Measurements from ENCODE around the gene TTBK2.
"Not testable (repeated sequence)": the region's sequence is repeated elsewhere in the genome, so short reads cannot be mapped to it uniquely, and the experiment has no call there.

TTBK2 gene

DNA sequence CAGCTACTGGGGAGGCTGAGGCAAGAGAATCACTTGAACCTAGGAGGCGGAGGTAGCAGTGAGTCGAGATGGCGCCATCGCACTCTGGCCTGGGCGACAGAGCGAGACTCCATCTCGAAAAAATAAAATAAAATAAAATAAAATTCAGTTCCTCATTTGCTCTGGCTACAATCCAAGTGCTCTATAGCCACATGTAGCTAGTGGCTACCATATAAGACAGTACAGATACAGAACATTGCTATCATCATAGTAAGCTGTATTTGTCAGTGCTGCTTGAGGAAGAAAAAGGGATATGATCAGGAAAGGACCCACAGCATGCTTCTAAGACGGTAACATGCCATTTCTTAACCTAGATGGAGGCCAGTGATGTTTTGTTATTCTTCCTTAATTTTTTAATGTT, 95.0 kb downstream of the TTBK2 start:
- no peak for DNase-seq (ENCODE audit: low read depth)

DNA sequence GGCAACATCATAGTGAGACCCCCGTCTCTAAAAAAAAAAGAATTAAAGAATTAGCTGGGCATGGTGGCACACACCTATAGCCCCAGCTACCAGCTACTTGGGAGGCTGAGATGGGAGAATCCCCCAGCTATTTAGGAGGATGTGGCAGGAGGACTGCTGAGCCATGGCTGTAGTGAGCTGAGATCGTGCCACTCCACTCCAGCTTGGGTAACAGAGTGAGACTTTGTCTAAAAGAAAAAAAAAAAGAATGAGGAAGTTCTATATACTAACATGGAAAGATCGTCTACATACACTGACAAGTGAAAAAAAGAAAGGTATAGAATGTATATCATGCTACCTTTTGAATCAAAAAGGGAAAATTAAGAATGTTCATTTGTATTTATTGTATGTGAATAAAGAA, 99.8 kb downstream of the TTBK2 start:
- no peak for DNase-seq (ENCODE audit: low read depth)

DNA sequence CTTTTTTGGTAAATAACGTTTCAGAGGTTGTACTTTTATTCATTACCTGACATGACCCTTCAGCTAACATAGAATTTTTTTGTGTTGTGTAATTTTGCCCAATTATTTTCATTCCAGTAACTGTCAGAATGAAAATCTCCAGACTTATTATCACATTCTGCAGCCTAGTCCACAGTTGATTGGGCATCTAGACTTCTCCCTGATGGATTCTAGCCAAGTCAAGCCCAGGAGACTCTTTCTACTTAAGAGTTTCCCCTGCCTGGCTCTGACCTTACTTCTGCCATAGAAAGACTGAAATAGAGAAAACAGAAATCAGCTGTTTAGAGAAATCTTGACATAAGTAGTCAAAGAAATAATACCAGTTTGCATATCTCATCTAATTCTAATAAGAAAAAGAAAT, 100.8 kb downstream of the TTBK2 start:
- peak; percentile 92 for DNase-seq (ENCODE audit: low read depth)

DNA sequence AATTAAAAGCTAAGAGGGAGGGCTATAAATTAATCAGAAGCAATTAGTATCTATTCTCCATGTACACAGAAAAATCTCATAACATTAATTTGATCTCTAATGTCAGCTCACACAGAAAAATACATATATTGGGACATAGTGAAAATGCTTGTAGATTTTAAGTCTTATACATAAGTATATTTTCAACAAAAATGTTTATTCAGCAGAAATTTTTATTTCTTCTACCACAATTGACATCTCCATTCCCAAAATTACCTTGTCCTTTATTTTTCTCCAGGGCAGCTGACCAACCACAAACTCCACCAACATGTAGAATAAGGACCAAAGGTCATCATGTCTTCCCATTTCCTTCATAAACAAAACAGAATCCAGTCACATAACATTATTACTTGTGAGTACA, 109.1 kb downstream of the TTBK2 start:
- DNase-seq (ENCODE audit: low read depth): no peak

DNA sequence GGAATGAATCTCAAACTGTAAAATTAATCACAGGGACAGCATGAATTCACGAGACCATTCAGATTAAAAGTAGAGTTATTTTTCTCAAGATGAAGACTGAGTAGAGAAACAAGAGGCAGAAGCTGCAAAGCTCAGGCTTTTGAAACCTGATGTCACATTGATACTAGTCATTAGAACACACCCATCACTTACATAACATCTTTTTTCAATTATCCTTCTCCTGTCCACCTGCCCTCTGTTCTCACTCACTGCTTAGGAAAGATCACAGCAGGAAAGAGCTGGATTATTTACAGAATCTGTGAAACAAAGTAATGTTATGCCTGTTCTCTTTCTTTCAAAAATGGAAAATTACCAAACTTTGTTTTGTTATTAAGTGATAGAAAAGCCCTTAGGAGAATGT, 111.7 kb downstream of the TTBK2 start:
- no peak for DNase-seq (ENCODE audit: low read depth)

DNA sequence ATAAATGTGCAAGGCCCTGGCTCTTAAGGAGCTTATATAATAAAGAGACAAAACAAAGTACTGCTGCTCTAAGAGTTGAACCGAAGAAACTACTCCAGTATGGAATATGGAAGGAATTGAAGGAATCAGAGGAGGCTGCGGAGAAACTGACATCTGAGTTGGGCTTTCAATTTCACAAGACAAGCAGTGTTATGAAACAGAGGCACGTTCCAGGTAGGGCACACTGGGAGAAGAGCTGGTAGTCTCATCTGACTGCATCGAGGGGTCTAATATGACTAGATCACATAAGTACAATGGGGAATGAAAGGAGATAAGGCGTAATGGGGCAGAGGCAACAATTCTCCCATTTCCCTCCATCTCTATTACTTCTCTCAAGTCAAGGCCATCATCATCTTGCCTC, 115.3 kb downstream of the TTBK2 start:
- DNase-seq (ENCODE audit: low read depth): no peak

DNA sequence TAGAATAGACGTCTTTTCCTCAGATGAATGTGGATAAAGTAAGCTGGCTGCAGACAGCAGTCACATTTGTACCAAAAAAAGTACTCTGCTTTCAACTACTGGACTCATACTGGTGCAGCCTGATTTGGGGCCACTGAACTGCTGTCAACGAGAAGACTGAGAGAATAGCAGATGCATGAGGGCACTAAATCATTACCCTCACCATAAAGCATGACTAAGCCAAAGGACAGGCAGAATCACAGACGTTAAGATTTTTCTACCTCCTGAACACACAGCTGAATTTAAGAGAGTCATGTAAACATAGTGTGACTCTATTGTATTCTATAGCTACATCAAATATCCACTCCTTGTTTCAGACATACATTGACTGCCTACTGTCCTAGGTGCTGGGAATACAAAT, 115.8 kb downstream of the TTBK2 start:
- peak; percentile 37 for DNase-seq (ENCODE audit: low read depth)

DNA sequence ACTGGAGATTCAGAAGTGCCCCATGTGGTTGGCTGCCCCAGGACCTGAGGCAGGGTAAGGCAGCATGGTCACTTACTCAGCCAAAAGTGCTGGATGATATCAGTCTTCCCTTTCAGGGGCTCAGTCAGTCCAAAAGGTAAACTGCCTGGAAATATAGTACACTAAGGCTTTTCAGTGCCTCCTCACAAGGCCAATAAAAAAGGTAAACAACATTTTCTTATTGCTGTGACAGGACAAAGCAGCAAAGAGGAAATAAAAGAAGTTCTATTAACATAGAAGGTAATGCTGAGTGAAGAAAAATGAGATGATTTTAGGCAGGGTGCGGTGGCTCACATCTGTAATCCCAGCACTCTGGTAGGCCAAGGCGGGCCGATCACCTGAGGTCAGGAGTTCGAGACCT, 117.1 kb downstream of the TTBK2 start:
- DNase-seq (ENCODE audit: low read depth): no peak

DNA sequence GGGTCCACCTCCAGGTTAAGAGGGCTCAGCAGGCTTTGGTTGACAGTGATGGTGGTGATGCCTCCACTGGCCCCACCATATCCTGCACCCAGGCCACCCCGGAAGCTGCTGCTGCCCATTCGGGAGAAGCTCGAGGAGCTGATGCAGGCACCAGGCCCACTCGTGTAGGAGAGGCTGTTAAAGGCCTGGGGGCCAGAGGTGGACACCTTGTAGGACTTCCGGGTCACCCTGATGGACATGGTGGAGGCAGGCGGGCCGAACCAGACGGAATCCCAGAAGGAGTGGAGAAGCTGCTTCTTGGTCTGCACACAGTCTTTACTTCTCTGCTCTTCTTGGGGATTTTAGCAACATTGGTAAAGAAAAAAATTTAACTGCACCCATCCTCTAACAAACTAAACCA, 118.4 kb downstream of the TTBK2 start:
- DNase-seq (ENCODE audit: low read depth): no peak

DNA sequence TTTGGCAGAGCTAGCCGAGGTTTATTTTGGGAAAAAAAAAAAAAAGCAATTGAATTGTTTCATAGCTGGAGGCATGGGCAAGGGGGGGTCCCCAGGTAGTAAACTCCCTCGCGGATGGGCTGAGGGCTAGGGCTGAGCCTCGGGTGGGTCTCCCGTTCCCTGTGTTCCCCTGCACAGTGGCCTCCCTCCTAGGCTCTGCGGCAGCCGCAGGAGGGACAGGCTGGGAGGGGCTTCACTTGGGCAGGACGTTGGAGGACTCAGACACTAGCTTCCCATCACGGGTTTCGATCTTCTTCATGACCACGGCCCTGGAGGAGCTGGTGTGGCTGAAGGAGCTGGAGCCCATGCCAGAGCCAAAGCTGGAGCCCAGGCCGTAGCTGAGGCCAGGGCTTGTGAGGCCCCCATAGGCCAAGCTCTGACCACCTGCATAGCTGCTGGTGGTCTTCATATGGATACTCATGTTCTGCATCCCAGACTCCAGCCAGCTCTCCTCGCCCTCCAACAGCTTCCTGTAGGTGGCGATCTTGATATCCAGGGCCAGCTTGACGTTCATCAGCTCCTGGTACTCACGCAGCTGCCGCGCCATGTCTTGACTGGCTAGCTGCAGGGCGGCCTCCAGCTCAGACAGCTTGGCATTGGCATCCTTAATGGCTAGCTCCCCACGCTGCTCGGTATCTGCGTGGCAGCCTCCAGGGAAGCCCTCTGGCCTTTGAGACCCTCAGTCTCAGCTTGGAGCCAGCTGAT, 119.7 kb downstream of the TTBK2 start:
- DNase-seq (ENCODE audit: low read depth): peak; percentile 7

DNA sequence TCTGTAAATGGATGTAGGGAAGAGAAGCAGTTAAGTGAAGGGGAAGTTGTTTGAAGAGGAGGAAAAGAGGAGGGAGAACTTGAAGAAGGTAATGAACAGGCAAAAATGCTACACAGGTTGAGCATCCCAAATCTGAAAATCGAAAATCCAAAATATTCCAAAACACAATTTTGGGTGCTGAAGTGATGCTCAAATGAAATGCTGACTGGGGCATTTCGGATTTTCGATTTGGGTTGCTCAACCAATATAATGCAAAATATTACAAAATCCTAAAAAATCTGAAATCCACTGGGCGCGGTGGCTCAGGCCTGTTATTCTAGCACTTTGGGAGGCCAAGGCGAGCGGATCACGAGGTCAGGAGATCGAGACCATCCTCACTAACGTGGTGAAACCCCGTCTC, 121.8 kb downstream of the TTBK2 start:
- no peak for DNase-seq (ENCODE audit: low read depth)

DNA sequence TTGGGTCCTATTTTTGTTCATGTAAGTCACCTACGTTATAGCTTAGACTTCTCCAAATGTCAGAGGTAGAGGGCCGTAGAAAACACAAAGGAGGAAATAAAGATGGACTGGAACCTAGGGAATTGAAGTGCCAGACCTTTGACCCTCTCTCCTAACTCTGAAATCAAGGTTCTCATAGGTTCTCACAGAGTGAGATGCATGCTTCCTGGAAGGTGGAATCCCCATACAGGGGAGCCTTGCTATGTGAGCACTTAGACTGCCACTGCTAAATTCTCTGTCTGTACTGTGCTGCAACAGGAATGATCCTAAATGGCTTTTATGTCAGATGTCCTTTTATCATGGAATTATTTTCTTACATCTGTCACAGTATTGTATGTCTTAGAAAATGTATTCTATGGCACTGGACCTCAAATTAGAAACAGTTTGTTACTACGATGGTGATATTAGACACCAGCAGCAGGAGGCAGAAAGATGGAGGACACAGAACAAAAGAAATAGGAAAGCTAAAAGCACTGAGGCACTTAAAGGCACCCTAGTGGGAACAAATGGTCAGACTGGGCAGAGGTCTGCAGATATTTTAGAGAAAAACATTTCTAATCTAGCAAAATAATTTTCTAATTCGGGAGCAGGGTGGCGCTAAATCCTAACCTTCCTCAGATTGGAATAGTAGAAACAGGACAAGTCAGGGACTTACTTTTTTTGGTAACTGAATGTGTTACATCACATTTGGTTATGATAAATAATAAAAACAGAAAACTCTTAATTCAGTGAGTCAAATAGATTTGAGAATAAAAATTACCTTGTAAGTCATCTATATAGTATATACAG, 123.4 kb downstream of the TTBK2 start:
- DNase-seq (ENCODE audit: low read depth): peak; percentile 18

DNA sequence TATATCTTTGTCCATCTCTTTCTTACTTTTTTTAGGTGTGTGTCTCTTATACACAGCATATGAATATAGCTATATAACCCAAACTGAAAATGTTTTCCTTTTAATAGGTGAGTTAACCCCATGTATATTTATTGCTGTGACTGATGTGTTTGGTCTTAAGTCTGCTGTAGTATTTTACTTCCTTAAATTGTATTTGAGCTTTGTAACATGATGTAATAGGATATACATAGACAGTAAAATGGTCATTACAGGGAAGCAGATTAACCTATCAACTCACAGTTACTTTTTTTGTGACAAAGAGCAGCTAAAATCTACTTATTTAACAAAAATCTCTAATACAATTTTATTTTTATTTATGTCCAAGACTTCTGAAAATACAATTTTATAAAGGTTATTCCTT, 131.9 kb downstream of the TTBK2 start:
- no peak for DNase-seq (ENCODE audit: low read depth)

DNA sequence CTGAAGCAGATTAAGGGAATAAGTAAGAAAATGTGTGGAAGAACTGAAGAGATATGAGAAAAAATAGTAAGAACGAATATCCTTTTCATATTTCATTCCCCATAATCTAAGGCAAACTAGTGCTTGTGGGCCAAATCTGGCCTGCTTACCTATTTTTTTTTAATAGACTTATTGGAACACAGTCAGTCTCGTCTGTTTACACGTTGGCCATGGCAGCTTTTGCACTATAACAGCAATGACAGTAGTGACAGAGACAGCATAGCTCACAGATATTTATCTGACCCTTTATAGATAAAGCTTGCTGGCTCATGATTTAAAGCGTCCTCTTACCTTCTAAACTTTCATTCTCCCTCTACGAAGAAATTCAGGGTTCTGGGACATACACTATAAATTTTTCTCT, 133.6 kb downstream of the TTBK2 start:
- DNase-seq (ENCODE audit: low read depth): no peak

DNA sequence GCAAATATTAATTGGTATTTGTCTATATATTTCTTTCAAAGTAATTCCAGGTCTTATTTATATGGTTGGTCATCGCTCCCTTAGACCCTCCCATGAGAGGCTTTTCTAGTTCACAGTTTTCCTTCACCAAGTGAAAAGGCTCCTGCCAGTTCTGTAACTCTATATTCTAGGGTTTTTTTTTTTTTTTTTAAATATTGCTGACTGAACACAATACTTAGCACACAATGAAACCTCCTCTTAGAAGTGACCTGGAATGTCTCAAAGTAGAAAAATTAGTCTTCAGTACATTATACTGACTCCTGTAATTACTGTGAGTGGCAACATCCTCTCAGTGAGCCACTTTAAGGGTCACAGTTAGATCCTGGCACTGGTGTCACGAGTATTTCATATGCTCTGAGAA, 135.0 kb downstream of the TTBK2 start:
- DNase-seq (ENCODE audit: low read depth): no peak

DNA sequence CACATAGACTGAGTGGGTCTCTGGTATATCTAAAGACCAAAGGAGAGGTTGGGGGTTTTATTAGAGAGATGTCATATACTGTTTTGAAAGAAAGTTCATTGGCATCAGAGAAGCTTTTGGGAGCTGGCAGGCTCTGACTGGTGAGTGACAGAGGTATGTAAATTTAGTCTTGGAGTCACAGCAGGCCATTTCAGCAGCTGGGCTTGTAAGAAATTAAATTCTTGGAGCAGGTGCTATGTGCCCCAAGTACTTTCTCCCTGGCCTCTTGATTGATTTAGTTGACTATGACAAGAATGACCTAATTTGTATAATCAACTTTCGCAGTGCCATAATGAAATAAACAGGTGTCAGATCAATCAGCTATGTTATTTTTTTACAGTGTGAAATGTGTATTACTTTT, 135.9 kb downstream of the TTBK2 start:
- DNase-seq (ENCODE audit: low read depth): no peak

DNA sequence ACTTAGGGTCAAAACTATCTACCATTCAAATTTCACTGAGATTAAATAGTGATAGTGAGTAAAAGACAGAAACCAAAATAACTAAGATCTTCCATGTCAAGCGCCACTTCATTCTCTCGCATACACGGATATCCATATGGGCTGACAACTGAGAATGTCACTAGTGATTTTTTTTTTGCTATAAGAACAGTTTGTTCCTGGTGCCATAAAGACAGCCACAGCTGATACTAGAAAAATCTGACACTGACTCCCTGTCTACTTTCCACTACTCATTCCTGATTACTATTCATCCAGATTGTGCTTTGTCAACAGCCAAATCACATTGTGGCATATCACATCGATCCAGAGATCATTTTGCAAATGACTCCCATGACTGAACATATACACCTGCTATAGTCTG, 137.9 kb downstream of the TTBK2 start:
- DNase-seq (ENCODE audit: low read depth): no peak

DNA sequence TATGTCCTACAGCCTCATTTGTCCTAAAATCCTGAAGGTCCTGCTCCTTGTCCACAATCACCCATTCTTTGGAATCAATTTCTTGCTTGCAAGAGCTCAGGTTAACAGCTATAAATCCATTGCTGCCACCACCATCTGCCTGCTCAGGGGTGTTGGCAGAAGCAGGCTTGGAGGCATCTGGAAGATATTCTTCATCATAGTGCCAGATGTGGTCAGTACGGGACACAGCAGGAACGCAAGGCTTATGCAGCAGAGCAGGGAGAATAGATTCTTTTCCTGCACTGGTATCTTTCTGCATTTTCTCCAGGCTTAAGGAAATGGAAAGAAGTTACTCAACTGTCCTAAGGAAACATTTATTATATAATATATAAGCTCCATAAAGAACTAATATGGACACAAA, 145.2 kb downstream of the TTBK2 start:
- DNase-seq (ENCODE audit: low read depth): peak; percentile 13

DNA sequence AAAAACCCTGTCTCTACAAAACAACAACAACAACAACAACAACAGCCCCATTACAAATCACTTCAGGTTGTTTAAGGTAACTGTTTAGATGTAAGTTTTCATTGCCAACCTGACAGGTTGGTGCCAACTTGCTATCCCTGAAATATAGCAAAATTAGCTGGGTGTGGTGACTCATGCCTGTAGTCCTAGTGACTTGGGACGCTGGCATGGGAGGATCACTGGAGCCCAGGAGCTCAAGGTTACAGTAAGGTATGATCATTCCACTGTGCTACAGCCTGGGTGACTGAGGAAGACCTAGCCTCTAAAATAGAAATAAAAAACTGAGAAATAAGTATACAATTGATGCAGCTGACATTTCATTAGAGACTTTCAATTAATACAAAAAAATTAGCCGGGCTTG, 147.7 kb downstream of the TTBK2 start:
- DNase-seq (ENCODE audit: low read depth): no peak

DNA sequence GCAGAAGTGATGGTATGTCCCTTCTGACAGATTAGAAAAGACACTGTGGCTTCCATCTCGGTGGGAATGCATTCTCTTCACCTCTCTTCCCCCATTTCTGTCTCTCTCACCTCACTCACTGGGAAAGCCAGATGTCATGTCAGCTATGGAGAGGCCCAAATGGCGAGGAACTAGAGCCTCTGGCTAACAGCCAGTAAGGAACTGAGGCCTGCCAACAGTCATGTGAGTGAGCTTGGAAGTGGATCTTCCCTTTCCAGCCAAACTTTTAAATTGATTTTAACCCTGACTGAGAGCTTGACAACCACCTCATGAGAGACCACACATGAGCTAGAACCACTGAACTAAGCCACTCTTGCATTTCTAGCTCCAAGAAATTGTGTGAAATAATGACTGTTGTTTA, 148.4 kb downstream of the TTBK2 start:
- DNase-seq (ENCODE audit: low read depth): no peak

DNA sequence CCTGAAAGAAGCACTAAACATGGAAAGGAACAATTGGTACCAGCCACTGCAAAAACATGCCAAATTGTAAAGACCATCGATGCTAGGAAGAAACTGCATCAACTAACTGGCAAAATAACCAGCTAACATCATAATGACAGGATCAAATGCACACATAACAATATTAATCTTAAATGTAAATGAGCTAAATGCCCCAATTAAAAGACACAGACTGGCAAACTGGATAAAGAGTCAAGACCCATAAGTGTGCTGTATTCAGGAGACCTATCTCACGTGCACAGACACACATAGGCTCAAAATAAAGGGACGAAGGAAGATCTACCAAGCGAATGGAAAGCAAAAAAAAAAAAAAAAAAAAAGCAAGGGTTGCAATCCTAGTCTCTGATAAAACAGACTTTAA, 154.5 kb downstream of the TTBK2 start:
- not testable (repeated sequence) for DNase-seq (ENCODE audit: low read depth)

DNA sequence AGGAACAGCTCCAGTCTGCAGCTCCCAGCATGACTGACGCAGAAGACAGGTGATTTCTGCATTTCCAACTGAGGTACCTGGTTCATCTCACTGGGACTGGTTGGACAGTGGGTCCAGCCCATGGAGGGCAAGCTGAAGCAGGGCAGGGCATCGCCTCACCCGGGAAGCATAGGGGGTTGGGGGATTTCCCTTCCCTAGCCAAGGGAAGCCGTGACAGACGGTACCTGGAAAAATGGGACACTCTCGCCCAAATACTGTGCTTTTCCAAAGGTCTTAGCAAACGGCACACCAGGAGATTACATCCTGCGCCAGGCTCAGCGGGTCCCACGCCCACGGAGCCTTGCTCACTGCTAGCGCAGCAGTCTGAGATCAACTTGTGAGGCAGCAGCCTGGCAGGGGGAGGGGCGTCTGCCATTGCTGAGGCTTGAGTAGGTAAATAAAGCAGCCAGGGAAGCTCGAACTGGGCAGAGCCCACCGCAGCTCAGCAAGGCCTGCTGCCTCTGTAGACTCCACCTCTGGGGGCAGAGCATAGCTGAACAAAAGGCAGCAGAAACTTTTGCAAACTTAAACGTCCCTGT, 156.3 kb downstream of the TTBK2 start:
- peak; percentile 36 for DNase-seq (ENCODE audit: low read depth)

DNA sequence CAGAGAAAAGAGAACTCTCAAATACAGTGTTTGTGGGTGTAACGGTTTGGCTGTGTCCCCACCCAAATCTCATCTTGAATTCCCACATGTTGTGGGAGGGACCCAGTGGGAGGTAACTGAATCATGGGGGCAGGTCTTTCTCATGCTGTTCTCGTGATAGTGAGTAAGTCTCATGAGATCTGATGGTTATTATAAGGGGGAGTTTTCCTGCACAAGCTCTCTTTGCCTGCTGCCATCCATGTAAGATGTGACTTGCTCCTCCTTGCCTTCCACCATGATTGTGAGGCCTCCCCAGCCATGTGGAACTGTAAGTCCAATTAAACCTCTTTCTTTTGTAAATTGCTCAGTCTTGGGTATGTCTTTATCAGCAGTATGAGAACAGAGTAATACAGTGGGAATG, 158.8 kb downstream of the TTBK2 start:
- DNase-seq (ENCODE audit: low read depth): not testable (repeated sequence)

All from amniotic epithelial cell (primary cell).